Skin epidermis (tissue), 12 donors: ENCODE data around the gene GTF3C5.
"Not testable (repeated sequence)": the region's sequence is repeated elsewhere in the genome, so short reads cannot be mapped to it uniquely, and the experiment has no call there.

Source experiments
- H3K27ac ChIP-seq, 21 experiments: fragments of 200-600 bp; sonication (generic) in 11 of 21; one replicate each; pipeline ENCODE4 v1.5.0; 2020; ENCODE audit warnings: mild to moderate bottlenecking in 3 of 21, inconsistent platforms in 2 of 21, moderate library complexity in 2 of 21
- H3K4me3 ChIP-seq, 7 experiments: fragments of 200-600 bp; sonication (generic) in 2 of 7; one replicate each; pipeline ENCODE4 v1.5.0; 2020; ENCODE audit warnings: inconsistent platforms in 2 of 7, mild to moderate bottlenecking in 2 of 7, moderate library complexity in 1 of 7

Gene GTF3C5

DNA sequence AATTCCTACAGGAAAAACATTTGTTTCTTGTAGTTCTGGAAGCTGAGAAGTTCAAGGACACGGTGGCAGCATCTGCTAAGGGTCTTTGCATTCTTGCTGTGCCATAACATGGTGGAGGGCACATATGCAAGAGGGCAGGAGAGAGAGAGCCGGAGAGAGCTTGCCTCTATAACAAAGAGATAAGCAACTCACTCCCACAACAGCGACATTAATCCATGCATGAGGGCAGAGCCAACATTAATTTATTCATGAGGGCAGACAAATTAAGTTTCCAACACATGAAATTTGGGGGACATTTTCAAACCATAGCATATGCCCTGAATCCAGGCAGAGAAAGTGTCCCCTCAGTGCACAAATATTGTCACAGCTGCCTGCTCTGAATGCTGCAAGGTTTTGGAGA, 4.4 kb upstream of the GTF3C5 start:
- no peak overlapping the region for H3K27ac ChIP-seq

DNA sequence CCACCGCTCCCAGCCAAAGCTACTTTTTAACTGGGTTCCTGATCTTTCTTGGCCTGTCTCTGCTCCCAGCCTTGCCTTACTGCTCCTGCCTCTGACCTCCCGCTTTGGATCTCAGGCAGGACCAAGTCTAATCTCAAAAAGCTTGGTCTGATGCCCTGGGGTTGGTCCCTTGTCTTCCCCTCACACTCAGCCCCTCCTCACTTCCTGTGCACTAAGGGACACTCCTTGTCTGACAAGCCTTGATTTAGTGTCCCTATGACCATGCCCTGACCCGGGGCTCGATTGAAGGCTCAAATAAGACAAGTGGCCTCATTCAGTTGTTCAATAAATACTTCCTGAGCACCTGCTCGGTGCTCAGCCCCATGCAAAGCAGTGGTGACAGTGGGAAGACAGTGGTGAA, 3.7 kb upstream of the GTF3C5 start:
- Histone ChIP-seq H3K27ac (no peak overlapping the region), H3K4me3 (no peak overlapping the region)

More for the DNA sequence above, 4.4 kb upstream of the GTF3C5 start:
- no peak overlapping the region for H3K4me3 ChIP-seq

DNA sequence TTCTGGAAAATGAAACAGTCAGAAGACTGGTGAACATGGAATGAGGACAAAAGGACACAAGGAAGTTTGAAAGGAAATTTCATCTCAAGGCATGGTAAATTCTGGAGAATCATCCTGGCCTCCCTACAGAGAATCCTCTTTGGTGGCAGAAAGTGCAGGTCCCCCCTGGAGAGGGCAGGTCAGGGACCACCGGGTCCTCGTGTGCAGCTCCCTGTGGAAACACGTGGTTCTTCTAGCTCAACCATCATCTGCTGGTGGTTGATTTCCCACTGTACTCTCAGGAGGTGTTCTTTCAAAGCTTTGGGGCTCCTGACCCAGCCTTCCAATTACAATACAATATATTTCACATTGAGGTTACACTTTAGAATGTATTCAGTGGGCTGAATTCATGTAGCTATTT, 2.6 kb upstream of the GTF3C5 start:
- Histone ChIP-seq H3K27ac (no peak overlapping the region), H3K4me3 (no peak overlapping the region)

DNA sequence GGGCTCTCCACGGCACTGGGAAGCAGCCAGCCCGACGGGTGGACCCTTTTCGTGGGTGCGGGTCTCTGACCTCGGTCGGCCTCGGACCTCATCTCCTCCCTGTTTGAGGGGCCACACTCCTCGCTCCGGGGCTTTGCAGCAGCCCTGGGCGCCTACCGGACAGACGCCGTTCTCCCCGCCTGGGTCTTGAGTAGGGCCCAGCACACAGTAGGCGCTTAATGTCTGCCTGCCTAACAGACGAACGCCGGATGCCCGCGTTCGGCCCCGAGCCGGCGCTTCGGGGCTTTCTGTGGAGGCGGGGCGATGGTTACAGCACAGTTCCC, 842 bp upstream of the GTF3C5 start:
- Histone ChIP-seq H3K4me3 (peak overlapping the region; percentile 73 to 94 (median 84)), H3K27ac (peak overlapping the region; percentile 66 to 97 (median 92))

DNA sequence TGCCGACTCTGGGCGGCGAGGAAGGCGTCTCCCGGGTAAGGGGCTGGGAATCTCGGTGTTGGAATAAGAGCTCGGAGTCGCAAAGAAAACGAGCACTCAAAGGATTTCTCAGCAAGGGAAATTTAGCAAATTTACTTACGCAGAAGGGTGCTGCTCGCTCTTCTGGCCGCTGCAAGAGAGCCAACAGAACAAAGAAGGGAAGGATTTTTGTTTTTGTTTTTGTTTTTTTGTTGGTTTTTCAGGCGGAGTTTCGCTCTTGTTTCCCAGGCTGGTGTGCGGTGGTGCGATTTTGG, 279 bp downstream of the GTF3C5 start:
- peak overlapping the region; percentile 73 to 94 (median 84) for H3K4me3 ChIP-seq

DNA sequence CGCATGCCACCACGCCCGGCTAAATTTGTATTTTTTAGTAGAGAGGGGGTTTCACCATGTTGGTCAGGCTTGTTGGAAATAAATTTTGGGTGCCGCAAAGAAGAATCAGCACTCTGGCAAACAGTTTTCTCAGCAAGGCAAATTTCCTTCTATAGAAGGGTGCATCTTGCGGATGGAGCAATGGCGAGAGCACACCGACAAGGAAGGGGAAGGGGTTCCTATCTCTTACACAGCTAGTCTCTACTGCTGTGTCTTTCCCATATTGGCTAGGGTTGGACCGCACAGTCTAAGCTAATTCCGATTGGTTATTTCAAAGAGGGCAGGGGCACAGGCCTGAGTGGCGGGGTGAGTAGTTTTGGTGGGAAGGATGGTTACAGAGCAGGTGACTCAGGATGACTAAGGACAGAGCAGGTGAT, 707 bp downstream of the GTF3C5 start:
- H3K27ac ChIP-seq, result peak overlapping the region in 19 of 21 experiments; percentile 79 to 97 (median 90)
- H3K4me3 ChIP-seq, result peak overlapping the region; percentile 73 to 94 (median 84)

More for the DNA sequence above, 279 bp downstream of the GTF3C5 start:
- H3K27ac ChIP-seq, result peak overlapping the region; percentile 10 to 97 (median 90)

DNA sequence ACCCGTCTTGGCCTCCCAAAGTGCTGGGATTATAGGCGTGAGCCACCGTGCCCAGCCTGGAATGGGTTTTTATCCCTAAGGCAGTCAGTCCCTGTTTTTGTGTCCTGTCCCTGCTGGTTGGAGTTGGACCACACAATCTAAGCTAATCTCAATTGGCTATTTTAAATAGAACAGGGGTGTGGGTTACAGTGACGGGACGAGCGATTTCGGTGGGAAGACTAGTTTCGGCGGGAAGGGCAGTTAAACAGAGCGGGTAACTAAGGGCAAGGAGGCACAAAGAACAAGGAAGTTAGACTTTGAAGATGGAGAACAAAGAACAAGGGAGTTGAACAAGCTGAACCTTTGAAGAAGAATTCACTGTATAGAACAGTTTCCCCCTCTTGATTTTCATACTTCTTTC, 1.4 kb downstream of the GTF3C5 start:
- peak overlapping the region in 1 of 21 experiments; percentile 90 for H3K27ac ChIP-seq
- peak overlapping the region in 1 of 7 experiments; percentile 17 for H3K4me3 ChIP-seq

DNA sequence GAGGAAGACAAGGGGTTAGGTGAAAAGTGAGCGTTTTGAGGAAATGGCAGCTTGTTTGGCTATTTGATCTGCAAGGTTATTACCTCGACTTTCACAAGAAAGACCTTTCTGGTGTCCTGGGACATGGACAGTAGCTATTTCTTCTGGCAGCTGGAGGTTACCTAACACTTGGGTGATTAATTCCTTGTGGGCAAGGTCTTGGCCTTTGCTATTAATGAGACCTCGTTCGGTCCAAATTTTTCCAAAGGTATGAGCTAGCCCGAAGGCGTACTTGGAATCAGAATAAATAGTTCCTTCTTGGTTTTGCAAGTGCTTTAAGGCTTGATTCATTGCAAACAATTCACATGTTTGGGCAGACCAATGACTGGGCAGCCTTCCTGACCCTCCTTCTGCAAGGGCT, 4.9 kb downstream of the GTF3C5 start:
- Histone ChIP-seq H3K4me3 (no peak overlapping the region), H3K27ac (no peak overlapping the region)

DNA sequence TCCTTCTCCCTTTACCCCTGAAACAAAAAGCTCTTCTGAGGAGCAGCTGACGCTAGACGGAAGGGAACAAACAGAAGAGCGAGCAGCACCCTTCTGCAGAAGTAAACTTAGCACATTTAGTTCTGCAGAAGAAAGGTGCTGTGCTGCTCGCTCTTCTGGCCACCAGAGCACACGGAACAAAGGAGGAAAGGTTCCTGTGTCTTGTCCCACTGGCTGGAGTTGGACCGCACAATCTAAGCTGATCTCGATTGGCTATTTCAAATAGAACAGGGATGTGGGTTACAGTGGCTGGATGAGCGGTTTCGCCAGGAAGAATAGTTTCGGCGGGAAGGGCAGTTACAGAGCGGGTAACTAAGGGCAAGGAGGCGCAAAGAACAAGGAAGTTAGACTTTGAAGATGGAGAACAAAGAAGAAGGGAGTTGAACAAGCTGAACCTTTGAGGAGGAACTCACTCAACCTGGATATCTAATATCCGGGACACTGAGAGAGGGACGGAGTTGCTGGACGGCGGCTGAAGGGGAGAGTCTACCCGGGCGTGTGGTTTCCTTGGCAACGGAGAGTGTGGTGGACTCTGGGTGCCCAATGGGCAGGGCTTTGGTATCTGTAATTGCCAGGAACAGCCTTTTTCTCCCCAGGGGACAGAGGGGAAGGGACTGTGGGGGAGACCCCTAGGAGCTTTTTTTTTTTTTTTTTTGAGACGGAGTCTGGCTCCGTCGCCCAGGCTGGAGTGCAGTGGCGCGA, 7.1 kb downstream of the GTF3C5 start:
- Histone ChIP-seq H3K4me3 (no peak overlapping the region), H3K27ac (no peak overlapping the region)

DNA sequence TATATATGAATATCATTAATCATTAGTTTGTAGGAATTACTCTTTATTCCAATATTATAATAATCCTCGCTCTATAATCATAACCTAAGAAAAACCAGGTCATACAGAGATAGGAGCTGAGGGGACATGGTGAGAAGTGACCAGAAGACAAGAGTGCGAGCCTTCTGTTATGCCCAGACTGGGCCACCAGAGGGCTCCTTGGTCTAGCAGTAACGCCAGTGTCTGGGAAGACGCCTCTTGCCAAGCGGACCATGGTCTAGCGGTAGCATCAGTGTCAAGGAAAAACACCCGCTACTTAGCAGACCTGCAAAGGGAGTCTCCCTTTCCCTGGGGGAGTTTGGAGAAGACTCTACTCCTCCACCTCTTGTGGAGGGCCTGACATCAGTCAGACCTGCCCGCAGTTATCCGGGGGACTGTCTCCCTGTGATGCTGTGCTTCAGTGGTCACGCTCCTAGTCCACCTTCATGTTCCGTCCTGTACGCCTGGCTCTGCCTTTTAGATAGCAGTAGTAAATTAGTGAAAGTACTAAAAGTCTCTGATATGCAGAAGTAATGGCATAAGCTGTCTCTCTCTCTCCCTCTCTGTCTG, 10.2 kb downstream of the GTF3C5 start:
- H3K27ac ChIP-seq, H3K4me3 ChIP-seq: not testable (repeated sequence)

DNA sequence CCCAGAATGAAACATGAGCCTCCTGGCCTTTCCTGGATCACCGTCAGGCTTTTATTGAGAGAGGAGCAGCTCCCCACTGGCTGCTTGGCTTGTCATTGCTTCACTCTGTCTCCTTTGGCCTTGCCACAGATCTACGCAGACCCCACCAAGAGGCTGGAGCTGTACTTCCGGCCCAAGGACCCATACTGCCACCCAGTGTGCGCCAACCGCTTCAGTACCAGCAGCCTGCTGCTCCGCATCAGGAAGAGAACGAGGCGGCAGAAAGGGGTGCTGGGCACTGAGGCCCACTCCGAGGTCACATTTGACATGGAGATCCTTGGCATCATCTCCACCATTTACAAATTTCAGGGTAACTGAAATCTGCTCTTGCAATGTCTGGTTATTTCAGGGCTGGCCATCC, 11.2 kb downstream of the GTF3C5 start:
- Histone ChIP-seq H3K4me3 (no peak overlapping the region), H3K27ac (no peak overlapping the region)

DNA sequence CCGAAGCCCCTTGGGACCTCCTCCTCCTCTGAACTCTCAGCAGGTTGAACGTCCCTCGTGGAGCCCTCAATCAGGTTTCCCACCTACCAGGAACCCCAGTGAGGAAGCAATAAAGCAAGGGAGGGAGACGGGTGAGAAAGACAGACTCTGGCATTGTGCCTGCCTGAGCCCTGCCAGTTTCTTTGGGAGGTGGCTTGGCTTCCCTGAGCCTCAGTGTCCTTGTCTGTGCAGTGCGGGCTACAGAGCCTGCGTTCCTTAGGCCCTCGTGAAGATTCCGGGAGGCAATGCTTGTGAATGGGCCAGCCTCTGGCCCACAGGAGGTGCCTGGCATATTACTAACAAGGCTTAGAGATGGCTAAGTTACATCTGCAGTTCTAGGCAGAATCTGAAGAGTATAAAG, 11.9 kb downstream of the GTF3C5 start:
- Histone ChIP-seq H3K4me3 (no peak overlapping the region), H3K27ac (no peak overlapping the region)

DNA sequence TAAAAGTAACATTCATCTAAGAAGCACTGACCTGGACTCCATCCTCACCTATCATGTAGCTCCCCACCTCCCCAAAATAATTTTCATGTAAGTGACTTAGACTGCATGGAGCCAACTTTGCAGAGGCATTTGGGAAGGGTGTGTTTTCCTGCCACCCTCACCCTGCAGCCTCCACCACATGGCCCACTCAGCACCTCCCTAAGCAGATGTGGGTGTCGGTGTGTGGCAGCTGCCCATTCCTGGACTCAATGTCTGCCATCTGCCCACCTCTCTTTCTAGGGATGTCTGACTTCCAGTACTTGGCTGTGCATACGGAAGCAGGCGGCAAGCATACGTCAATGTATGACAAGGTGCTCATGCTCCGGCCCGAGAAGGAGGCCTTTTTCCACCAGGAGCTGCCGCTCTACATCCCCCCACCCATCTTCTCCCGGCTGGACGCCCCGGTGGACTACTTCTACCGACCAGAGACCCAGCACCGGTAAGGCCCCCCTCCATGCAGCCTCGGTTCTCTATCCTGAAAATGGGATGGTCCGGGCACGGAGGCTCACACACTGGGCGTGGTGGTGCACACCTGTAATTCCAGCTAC, 12.7 kb downstream of the GTF3C5 start:
- no peak overlapping the region for H3K27ac ChIP-seq
- no peak overlapping the region for H3K4me3 ChIP-seq

DNA sequence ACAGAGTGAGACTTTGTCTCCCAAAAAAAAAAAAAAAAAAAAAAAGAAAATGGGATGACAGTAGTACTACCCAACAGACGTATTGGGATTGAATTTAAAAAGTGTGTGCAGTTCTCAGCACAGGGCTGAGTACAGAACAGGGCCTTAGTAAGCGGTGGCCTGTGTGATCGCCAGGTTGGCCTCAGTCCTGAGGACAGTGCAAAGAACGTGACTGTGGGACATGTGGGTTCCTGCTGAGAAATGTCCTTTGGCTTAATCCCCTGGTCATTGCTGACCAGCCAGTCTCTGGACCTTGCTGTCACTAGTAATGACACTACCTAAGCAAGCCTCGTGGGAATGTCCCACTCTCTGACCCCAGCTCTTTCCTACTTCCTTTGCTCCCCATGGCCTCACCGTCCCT, 13.3 kb downstream of the GTF3C5 start:
- H3K27ac ChIP-seq, result no peak overlapping the region
- H3K4me3 ChIP-seq, result no peak overlapping the region

DNA sequence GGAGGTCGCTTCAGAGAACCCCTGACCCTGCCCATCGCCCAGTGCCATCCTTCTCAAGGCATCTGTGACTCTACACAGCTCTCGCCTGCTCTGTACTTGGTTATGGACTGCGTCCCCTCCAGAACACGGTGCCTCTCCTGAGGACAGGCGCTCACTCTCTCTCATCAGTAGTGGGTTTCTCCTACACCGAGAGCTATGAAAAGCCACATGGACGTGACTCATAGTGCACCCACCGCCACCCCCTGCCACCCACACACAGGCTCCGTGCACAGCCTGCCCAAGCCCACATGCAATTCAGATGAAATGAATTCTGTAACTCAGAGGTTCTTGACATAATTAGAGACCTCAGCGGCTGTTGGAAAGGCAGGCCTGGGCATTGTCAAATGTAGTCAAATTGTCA, 13.9 kb downstream of the GTF3C5 start:
- Histone ChIP-seq H3K27ac (no peak overlapping the region), H3K4me3 (no peak overlapping the region)

DNA sequence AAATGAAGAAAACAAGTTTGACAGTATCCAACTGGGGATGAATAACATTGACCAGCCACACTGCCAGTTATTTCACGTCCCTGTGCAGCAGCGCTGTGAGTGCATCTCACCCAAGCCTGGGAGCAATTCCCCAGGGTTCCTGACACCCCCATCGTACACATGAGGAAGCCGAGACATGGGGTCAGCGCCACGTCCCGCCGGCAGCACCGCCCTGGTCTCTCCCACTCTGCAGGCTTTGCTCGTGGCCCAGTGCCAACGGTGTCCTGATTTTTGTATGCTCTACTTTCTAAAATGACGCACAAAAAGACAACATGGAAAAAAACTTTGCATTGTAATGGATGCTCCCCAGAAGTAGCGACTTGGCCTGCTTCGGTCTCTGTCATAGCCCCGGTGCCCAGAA, 14.3 kb downstream of the GTF3C5 start:
- Histone ChIP-seq H3K27ac (no peak overlapping the region), H3K4me3 (no peak overlapping the region)

DNA sequence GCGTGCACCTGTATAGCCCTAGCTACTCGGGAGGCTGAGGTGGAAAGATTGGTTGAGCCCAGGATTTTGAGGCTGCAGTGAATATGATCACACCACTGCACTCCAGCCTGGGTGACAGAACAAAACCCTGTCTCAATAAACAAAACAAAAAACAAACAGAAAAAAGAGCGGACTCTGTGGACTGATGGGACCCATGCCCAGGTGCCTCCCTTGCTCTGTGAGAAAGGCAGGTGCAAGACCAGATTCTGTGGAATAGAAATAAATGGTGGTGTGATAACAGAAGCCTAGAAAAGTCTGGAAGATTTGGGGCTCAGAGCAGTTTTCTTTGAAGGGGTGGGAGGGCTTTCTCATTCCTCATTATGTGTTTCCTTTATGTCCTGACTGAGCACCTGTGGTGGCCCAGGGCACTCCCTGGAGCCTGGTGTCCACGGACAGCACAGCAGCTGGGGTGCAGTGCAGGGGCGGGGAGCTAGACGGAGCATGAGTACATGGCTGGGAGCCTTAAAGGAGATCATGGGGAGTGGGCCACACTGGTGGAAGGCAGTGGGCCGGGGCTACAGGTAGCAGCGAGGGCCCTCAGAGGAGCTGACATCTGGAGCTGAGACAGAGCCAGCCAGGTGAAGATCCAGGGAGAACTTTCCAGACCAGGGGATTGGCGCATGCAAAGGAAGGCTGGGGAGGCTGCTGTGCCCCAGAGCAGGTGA, 15.6 kb downstream of the GTF3C5 start:
- no peak overlapping the region for H3K4me3 ChIP-seq
- no peak overlapping the region for H3K27ac ChIP-seq

DNA sequence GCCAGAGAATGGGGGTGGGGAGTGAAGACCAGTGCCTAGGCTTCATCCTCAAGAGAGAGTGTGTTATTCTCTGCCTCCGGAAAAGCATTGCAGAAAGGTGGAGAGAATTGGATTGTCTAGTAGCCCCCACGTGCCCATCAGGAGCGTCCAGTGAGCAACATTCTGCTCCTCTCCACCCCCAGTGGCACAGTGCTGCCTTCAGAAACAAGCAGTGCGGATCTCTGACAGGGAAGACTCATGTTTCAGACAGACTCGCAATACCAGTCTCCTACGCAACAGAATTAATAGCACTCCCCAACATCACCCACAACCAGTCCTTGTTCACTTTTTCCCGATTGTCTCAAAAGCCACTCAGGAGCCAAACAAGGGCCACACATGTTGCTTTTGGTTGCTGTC, 16.1 kb downstream of the GTF3C5 start:
- H3K27ac ChIP-seq, result no peak overlapping the region
- H3K4me3 ChIP-seq, result no peak overlapping the region

DNA sequence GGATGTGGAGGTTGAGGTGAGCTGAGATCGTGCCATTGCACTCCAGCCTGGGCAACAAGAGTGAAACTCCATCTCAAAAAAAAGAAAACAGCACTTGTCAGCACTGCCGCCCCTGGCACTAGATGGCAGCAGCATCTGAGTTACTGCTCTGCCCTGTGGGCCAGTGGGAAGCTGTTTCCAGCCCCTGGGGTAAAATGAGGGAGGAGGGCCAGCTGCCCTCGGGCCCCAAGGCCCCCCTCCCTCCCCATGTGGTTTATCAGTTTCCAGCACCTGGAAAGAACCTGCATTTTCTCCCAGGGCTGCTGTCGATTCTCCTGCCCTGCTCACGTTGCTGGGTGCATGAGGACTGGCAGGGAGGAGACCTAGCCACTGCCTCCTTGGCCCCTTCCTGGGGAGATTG, 17.8 kb downstream of the GTF3C5 start:
- no peak overlapping the region for H3K27ac ChIP-seq
- no peak overlapping the region for H3K4me3 ChIP-seq

DNA sequence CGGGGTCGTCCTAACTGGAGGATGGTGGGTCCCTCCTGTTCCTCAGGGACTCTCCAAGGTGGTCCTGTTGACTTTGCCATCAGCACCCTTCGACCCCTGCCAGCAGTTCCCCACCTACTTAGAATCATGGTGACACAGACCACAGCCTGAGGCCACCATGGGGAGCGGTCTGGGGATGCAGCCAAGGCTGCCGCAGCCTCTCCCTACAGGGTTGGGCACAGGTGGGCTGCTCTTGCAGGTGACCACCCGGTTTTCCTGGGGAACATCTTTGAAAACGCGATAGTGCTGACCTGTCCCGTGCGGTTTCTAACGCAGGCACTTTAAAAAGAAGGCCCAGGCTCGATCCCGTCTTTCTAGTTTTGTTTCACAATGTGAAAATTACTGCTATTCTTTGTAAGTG, 18.2 kb downstream of the GTF3C5 start:
- no peak overlapping the region for H3K27ac ChIP-seq
- no peak overlapping the region for H3K4me3 ChIP-seq

DNA sequence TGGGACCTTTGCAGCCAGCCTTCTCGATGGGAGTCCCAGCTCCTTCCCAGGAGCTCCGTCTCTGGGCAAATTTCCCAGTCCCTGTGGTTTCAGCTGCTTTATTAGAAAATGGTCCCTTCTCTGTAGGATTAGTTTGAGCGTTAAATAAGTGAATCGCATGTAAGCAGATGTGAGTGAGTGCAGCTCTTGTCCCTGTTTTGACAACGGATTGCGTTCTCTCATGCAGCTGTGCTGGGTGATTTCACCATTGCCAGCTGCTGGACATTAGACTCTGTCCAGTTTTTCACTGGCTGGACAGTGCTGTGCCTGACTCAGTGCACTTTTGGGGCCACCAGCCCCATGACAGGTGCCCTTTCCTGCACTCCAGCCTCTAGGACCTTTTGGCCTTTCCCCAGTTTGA, 19.3 kb downstream of the GTF3C5 start:
- Histone ChIP-seq H3K27ac (no peak overlapping the region), H3K4me3 (no peak overlapping the region)
